SK-N-DZ (cell line): ENCODE data around the gene SAAL1. TPM values are rescaled to one million over a fixed set of nuclear protein-coding genes. Genes with fewer than 3 reads are reported as not detected.
"Not testable (repeated sequence)": the region's sequence is repeated elsewhere in the genome, so short reads cannot be mapped to it uniquely, and the experiment has no call there.

Source experiments
- DNase-seq: peaks from one replicate; pipeline ENCODE4 v3.0.0-alpha.2; 2015; ENCODE audit warnings: low spot score
- polyA plus RNA-seq, 2 experiments: library from polyadenylated mRNA; depleted of rRNA; stranded (reverse); fragments of >200 nt; gene quantifications; 2 replicates each; pipeline ENCODE4 v1.2.3, GENCODE V29; 2014

SAAL1 gene
- 51.3 and 55.9 TPM in 2 replicates for polyA plus RNA-seq (2014; cell fraction: cytosol; rRNA removed)
- polyA plus RNA-seq (2014; cell fraction: nucleus; rRNA removed), result 48.1 and 55.4 TPM in 2 replicates

- peak; percentile 87 for DNase-seq
Measured at GRCh38 chr11:18105802-18106574, at the start of gene SAAL1. SAAL1 (minus strand) TSS chr11:18106082; CDS start chr11:18106041, 41 bp downstream.

GRCh38 chr11:18151581-18151980 lies 45.7 kb upstream of the SAAL1 start:
- no peak for DNase-seq

GRCh38 chr11:18145837-18146236 lies 40.0 kb upstream of the SAAL1 start:
- DNase-seq, result no peak

GRCh38 chr11:18145025-18145424 lies 39.1 kb upstream of the SAAL1 start:
- DNase-seq, result no peak

- no peak for DNase-seq
Measured at GRCh38 chr11:18144243-18144642, 38.4 kb upstream of the SAAL1 start.

- DNase-seq, result no peak
Measured at GRCh38 chr11:18140145-18140544, 34.3 kb upstream of the SAAL1 start.

GRCh38 chr11:18137186-18137800 lies 31.4 kb upstream of the SAAL1 start:
- no peak for DNase-seq

- no peak for DNase-seq
Measured at GRCh38 chr11:18135308-18135707, 29.4 kb upstream of the SAAL1 start.

- DNase-seq, result no peak
Measured at GRCh38 chr11:18132341-18132740, 26.5 kb upstream of the SAAL1 start, which contains the start of gene MRGPRX3. MRGPRX3 (plus strand) TSS chr11:18132571; CDS start chr11:18137203, 4,632 bp downstream.

- not testable (repeated sequence) for DNase-seq
Measured at GRCh38 chr11:18131115-18131514, 25.2 kb upstream of the SAAL1 start.

GRCh38 chr11:18121331-18121828 lies 15.5 kb upstream of the SAAL1 start:
- not testable (repeated sequence) for DNase-seq

- peak; percentile 74 for DNase-seq
Measured at GRCh38 chr11:18115360-18116127, 9.7 kb upstream of the SAAL1 start.

- no peak for DNase-seq
Measured at GRCh38 chr11:18111005-18111404, 5.1 kb upstream of the SAAL1 start.

- DNase-seq, result no peak
Measured at GRCh38 chr11:18108254-18108653, 2.4 kb upstream of the SAAL1 start.

- no peak for DNase-seq
Measured at GRCh38 chr11:18106688-18107087, 806 bp upstream of the SAAL1 start.

- DNase-seq, result no peak
Measured at GRCh38 chr11:18105086-18105801, 638 bp downstream of the SAAL1 start.

GRCh38 chr11:18100926-18101656 lies 4.8 kb downstream of the SAAL1 start:
- DNase-seq, result no peak

GRCh38 chr11:18093959-18094358 lies 11.9 kb downstream of the SAAL1 start:
- DNase-seq, result no peak

GRCh38 chr11:18091731-18092130 lies 14.2 kb downstream of the SAAL1 start:
- DNase-seq, result no peak

- no peak for DNase-seq
Measured at GRCh38 chr11:18088966-18089365, 16.9 kb downstream of the SAAL1 start.

GRCh38 chr11:18088366-18088765 lies 17.5 kb downstream of the SAAL1 start:
- no peak for DNase-seq
